GM18519 (cell line): ENCODE data around the gene RNASEH2C.
A peak's percentile ranks its signal among the peaks of the same experiment; 100 is the strongest.
"Not testable (repeated sequence)": the region's sequence is repeated elsewhere in the genome, so short reads cannot be mapped to it uniquely, and the experiment has no call there.

Experiments used
- ATAC-seq: cut with Tn5 transposase; IDR thresholded peaks from one replicate; pipeline ENCODE4 v1.9.1; 2021; ENCODE audit warnings: mild to moderate bottlenecking, moderate library complexity; ENCODE audit not compliant: unreplicated experiment, low FRiP score

Gene RNASEH2C

GRCh38 chr11:65718531-65718930 lies 2.1 kb downstream of the RNASEH2C start:
- no peak for ATAC-seq

GRCh38 chr11:65717906-65718305 lies 2.7 kb downstream of the RNASEH2C start:
- no peak for ATAC-seq

GRCh38 chr11:65716774-65717405 lies 3.7 kb downstream of the RNASEH2C start:
- no peak for ATAC-seq

- ATAC-seq: no peak
Observed at GRCh38 chr11:65716302-65716701, 4.3 kb downstream of the RNASEH2C start.

- ATAC-seq: no peak
Observed at GRCh38 chr11:65714433-65714832, 6.2 kb downstream of the RNASEH2C start.

- no peak for ATAC-seq
Observed at GRCh38 chr11:65713212-65713969, 7.2 kb downstream of the RNASEH2C start.

GRCh38 chr11:65712633-65713076 lies 7.9 kb downstream of the RNASEH2C start:
- ATAC-seq: no peak

- ATAC-seq: peak; percentile 55
Observed at GRCh38 chr11:65711785-65712632, 8.6 kb downstream of the RNASEH2C start, which contains the start of gene KAT5. Gene KAT5, plus strand, starts transcription at chr11:65712252. Its CDS starts 16 bp downstream, at chr11:65712268.

- ATAC-seq: no peak
Observed at GRCh38 chr11:65710421-65710820, 10.2 kb downstream of the RNASEH2C start.

- no peak for ATAC-seq
Observed at GRCh38 chr11:65709661-65710060, 10.9 kb downstream of the RNASEH2C start.

GRCh38 chr11:65708451-65708850 lies 12.1 kb downstream of the RNASEH2C start:
- no peak for ATAC-seq

GRCh38 chr11:65707002-65707401 lies 13.6 kb downstream of the RNASEH2C start:
- ATAC-seq: not testable (repeated sequence)

GRCh38 chr11:65706303-65706763 lies 14.3 kb downstream of the RNASEH2C start:
- ATAC-seq: not testable (repeated sequence)

- no peak for ATAC-seq
Observed at GRCh38 chr11:65703846-65704245, 16.8 kb downstream of the RNASEH2C start.

- ATAC-seq: no peak
Observed at GRCh38 chr11:65701686-65702085, 18.9 kb downstream of the RNASEH2C start.

- no peak for ATAC-seq
Observed at GRCh38 chr11:65700399-65700798, 20.2 kb downstream of the RNASEH2C start.

GRCh38 chr11:65699306-65699705 lies 21.3 kb downstream of the RNASEH2C start:
- ATAC-seq: no peak

- ATAC-seq: no peak
Observed at GRCh38 chr11:65698205-65698604, 22.4 kb downstream of the RNASEH2C start.

- no peak for ATAC-seq
Observed at GRCh38 chr11:65696802-65697552, 23.6 kb downstream of the RNASEH2C start.
